Neural cell (in vitro differentiated cells): ENCODE results near the gene INHBC. TPM values are rescaled to one million over a fixed set of nuclear protein-coding genes. Genes with fewer than 3 reads are reported as not detected.

ENCODE experiments used
- H2AFZ ChIP-seq: fragments of 200-600, 300-800 bp; sonication (generic), shearing (Covaris generic); 2 replicates; pipeline ENCODE4 v1.6.0; 2014; ENCODE audit warnings: low read depth, mild to moderate bottlenecking, antibody characterized with exemption, low read length, moderate library complexity
- H3F3A ChIP-seq: fragments of 200-600 bp; shearing (Covaris generic); 2 replicates; pipeline ENCODE4 v1.6.1; 2016; ENCODE audit warnings: mild to moderate bottlenecking, moderate library complexity, mixed read lengths, antibody characterized with exemption, low read length; ENCODE audit not compliant: insufficient read depth, poor library complexity, severe bottlenecking
- H3K27ac ChIP-seq: fragments of 200-600, 300-800 bp; sonication (generic), shearing (Covaris generic); 2 replicates; pipeline ENCODE4 v1.5.1; 2014; ENCODE audit warnings: mild to moderate bottlenecking, low read length, moderate library complexity
- H3K27me3 ChIP-seq: fragments of 300-800, 200-600 bp; sonication (generic), shearing (Covaris generic); 2 replicates; pipeline ENCODE4 v1.6.0; 2014; ENCODE audit warnings: mild to moderate bottlenecking, low read depth, low read length, moderate library complexity; ENCODE audit not compliant: insufficient read depth
- H3K36me3 ChIP-seq: fragments of 300-800, 200-600 bp; sonication (generic), shearing (Covaris generic); 2 replicates; pipeline ENCODE4 v1.5.1; 2014; ENCODE audit warnings: mild to moderate bottlenecking, antibody characterized with exemption, low read length, moderate library complexity; ENCODE audit not compliant: insufficient read depth
- H3K4me2 ChIP-seq: fragments of 300-800, 200-600 bp; sonication (generic), shearing (Covaris generic); 2 replicates; pipeline ENCODE4 v1.6.0; 2014; ENCODE audit warnings: mild to moderate bottlenecking, low read length
- H3K4me3 ChIP-seq: fragments of 300-800, 200-600 bp; sonication (generic), shearing (Covaris generic); 2 replicates; pipeline ENCODE4 v1.5.1; 2014; ENCODE audit warnings: mild to moderate bottlenecking, low read length, moderate library complexity
- H3K79me2 ChIP-seq: fragments of 200-600 bp; shearing (Covaris generic); replicated peaks from 2 replicates; pipeline ENCODE4 v1.6.0; 2014; ENCODE audit warnings: mild to moderate bottlenecking, low read length, moderate library complexity; ENCODE audit not compliant: insufficient read depth
- H3K9ac ChIP-seq: fragments of 300-800, 200-600 bp; sonication (generic), shearing (Covaris generic); 2 replicates; pipeline ENCODE4 v1.6.1; 2016; ENCODE audit warnings: mild to moderate bottlenecking, low read length, mixed read lengths
- H3K9me2 ChIP-seq: fragments of 200-600 bp; shearing (Covaris generic); 2 replicates; pipeline ENCODE4 v1.6.1; 2016; ENCODE audit warnings: mild to moderate bottlenecking, low read length, mixed read lengths; ENCODE audit not compliant: insufficient read depth
- H3K9me3 ChIP-seq: fragments of 200-600, 300-800 bp; sonication (generic), shearing (Covaris generic); 2 replicates; pipeline ENCODE4 v1.6.1; 2016; ENCODE audit warnings: mild to moderate bottlenecking, mixed run types, low read length, moderate library complexity, mixed read lengths
- H4K20me1 ChIP-seq: fragments of 200-600 bp; shearing (Covaris generic); 2 replicates; pipeline ENCODE4 v1.6.1; 2016; ENCODE audit warnings: mild to moderate bottlenecking, mixed run types; ENCODE audit not compliant: insufficient read depth
- EP300 ChIP-seq: fragments of 450-650 bp; conservative IDR thresholded peaks from 2 replicates; pipeline ENCODE4 v1.6.1; 2014; ENCODE audit warnings: antibody characterized with exemption, mild to moderate bottlenecking, moderate library complexity; ENCODE audit not compliant: poor library complexity, severe bottlenecking
- EZH2 ChIP-seq: fragments of 200-600, 300-800 bp; shearing (Covaris generic), sonication (generic); IDR thresholded peaks from 2 replicates; pipeline ENCODE4 v1.6.1; 2014; ENCODE audit warnings: antibody characterized with exemption, low read length, borderline replicate concordance, mild to moderate bottlenecking; ENCODE audit not compliant: insufficient read depth, poor library complexity, severe bottlenecking
- MXI1 ChIP-seq: fragments of 450-650 bp; conservative IDR thresholded peaks from 2 replicates; pipeline ENCODE4 v1.6.1; 2014; ENCODE audit warnings: antibody characterized with exemption, mild to moderate bottlenecking; ENCODE audit not compliant: poor library complexity, severe bottlenecking
- POLR2AphosphoS5 ChIP-seq: IDR thresholded peaks from 2 replicates; pipeline ENCODE4 v1.6.1; 2012
- RAD21 ChIP-seq: fragments of 450-650 bp; conservative IDR thresholded peaks from 2 replicates; pipeline ENCODE4 v1.6.1; 2014; ENCODE audit warnings: antibody characterized with exemption, mild to moderate bottlenecking, moderate library complexity
- SMC3 ChIP-seq: fragments of 450-650 bp; conservative IDR thresholded peaks from 2 replicates; pipeline ENCODE4 v1.6.1; 2014; ENCODE audit warnings: antibody characterized with exemption, mild to moderate bottlenecking, moderate library complexity; ENCODE audit not compliant: poor library complexity
- TAF1 ChIP-seq: IDR thresholded peaks from 2 replicates; pipeline ENCODE4 v1.6.1; 2012; ENCODE audit warnings: low read depth
- polyA minus RNA-seq: library from RNA; depleted of rRNA, polyadenylated mRNA; stranded (reverse); fragments of >200 nt; gene quantifications from 2 replicates; pipeline ENCODE4 v1.2.3, GENCODE V29; 2014
- polyA plus RNA-seq: library from polyadenylated mRNA; depleted of rRNA; stranded (reverse); fragments of >200 nt; gene quantifications from 2 replicates; pipeline ENCODE4 v1.2.3, GENCODE V29; 2014
- TF ChIP-seq, protein P1 (sequence below): fragments of 450-650 bp; IDR thresholded peaks from 2 replicates; pipeline ENCODE4 v1.5.1; 2014; ENCODE audit warnings: antibody characterized with exemption, mild to moderate bottlenecking, moderate library complexity; ENCODE audit not compliant: poor library complexity, severe bottlenecking
- TF ChIP-seq, protein P2 (sequence below): IDR thresholded peaks from 2 replicates; pipeline ENCODE4 v1.6.1; 2012; ENCODE audit warnings: borderline replicate concordance

INHBC gene, protein sequence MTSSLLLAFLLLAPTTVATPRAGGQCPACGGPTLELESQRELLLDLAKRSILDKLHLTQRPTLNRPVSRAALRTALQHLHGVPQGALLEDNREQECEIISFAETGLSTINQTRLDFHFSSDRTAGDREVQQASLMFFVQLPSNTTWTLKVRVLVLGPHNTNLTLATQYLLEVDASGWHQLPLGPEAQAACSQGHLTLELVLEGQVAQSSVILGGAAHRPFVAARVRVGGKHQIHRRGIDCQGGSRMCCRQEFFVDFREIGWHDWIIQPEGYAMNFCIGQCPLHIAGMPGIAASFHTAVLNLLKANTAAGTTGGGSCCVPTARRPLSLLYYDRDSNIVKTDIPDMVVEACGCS
- not detected in 2 replicates for polyA plus RNA-seq
- polyA minus RNA-seq, result not detected in 2 replicates

DNA sequence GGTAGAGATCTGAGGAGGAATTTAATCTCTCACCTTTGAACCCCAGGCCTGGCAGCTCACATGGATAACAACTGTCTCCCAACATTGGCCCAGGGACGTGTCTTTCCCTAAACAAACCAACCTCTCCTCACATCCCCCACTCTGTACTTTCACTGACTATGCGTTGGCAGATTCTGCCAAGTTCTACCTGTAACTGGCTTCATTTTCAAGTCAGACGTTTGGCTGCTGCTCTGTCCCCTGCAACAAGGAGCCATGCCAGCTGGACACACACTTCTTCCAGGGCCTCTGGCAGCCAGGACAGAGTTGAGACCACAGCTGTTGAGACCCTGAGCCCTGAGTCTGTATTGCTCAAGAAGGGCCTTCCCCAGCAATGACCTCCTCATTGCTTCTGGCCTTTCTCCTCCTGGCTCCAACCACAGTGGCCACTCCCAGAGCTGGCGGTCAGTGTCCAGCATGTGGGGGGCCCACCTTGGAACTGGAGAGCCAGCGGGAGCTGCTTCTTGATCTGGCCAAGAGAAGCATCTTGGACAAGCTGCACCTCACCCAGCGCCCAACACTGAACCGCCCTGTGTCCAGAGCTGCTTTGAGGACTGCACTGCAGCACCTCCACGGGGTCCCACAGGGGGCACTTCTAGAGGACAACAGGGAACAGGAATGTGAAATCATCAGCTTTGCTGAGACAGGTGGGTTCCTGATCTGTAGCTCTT lies at the start of gene INHBC:
Gene INHBC, plus strand, starts transcription at position 268 of the 707 bp plus-strand sequence. Its CDS starts 103 bp downstream, at position 371.
- TF ChIP-seq SMC3 (no peak), MXI1 (no peak), RAD21 (no peak), EZH2 (no peak), POLR2AphosphoS5 (no peak), TAF1 (no peak), EP300 (no peak)
- TF ChIP-seq, protein P1, sequence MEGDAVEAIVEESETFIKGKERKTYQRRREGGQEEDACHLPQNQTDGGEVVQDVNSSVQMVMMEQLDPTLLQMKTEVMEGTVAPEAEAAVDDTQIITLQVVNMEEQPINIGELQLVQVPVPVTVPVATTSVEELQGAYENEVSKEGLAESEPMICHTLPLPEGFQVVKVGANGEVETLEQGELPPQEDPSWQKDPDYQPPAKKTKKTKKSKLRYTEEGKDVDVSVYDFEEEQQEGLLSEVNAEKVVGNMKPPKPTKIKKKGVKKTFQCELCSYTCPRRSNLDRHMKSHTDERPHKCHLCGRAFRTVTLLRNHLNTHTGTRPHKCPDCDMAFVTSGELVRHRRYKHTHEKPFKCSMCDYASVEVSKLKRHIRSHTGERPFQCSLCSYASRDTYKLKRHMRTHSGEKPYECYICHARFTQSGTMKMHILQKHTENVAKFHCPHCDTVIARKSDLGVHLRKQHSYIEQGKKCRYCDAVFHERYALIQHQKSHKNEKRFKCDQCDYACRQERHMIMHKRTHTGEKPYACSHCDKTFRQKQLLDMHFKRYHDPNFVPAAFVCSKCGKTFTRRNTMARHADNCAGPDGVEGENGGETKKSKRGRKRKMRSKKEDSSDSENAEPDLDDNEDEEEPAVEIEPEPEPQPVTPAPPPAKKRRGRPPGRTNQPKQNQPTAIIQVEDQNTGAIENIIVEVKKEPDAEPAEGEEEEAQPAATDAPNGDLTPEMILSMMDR, result no peak
- TF ChIP-seq, protein P2, sequence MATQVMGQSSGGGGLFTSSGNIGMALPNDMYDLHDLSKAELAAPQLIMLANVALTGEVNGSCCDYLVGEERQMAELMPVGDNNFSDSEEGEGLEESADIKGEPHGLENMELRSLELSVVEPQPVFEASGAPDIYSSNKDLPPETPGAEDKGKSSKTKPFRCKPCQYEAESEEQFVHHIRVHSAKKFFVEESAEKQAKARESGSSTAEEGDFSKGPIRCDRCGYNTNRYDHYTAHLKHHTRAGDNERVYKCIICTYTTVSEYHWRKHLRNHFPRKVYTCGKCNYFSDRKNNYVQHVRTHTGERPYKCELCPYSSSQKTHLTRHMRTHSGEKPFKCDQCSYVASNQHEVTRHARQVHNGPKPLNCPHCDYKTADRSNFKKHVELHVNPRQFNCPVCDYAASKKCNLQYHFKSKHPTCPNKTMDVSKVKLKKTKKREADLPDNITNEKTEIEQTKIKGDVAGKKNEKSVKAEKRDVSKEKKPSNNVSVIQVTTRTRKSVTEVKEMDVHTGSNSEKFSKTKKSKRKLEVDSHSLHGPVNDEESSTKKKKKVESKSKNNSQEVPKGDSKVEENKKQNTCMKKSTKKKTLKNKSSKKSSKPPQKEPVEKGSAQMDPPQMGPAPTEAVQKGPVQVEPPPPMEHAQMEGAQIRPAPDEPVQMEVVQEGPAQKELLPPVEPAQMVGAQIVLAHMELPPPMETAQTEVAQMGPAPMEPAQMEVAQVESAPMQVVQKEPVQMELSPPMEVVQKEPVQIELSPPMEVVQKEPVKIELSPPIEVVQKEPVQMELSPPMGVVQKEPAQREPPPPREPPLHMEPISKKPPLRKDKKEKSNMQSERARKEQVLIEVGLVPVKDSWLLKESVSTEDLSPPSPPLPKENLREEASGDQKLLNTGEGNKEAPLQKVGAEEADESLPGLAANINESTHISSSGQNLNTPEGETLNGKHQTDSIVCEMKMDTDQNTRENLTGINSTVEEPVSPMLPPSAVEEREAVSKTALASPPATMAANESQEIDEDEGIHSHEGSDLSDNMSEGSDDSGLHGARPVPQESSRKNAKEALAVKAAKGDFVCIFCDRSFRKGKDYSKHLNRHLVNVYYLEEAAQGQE, result no peak
- Histone ChIP-seq H3K9me3 (no peaks in the 10 kb centered on the region), H3K27ac (no peak within 1 kb of the TSS), H3K27me3 (no peaks in the 10 kb centered on the region), H3K9me2 (no peaks in the 10 kb centered on the region), H3F3A (no peaks in the 10 kb centered on the region), H3K4me3 (no peak within 1 kb of the TSS), H4K20me1 (no peaks in the 10 kb centered on the region), H3K9ac (no peak within 1 kb of the TSS), H3K4me2 (no peak within 1 kb of the TSS), H2AFZ (no peak within 1 kb of the TSS), H3K36me3 (no peaks in the 10 kb centered on the region), H3K79me2 (peaks cover 6% of the 10 kb centered on the region)

DNA sequence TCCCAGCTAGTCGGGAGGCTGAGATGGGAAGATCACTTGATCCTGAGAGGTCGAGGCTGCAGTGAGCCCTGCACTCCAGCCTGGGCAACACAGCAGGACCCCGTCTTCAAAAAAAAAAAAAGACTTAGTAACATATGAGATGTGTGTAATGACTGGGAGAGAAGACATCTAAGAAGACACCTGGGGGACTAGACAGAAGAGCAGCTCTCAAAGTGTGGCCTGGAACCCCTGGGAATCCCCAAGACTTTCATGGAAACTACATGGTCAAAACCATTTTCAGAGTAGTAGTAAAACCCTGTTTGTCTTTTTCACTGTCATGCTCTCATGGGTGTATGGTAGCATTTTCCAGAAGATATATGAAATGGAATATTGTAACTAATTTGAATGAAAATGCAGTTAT lies 49.0 kb upstream of the INHBC start:
- Histone ChIP-seq H3K9me2 (no peaks in the 10 kb centered on the region), H4K20me1 (no peaks in the 10 kb centered on the region), H3K9ac (no peak overlapping the region), H3K27ac (no peak overlapping the region), H3K9me3 (no peaks in the 10 kb centered on the region), H3K4me3 (no peak overlapping the region), H2AFZ (no peak overlapping the region), H3K27me3 (no peaks in the 10 kb centered on the region), H3F3A (no peaks in the 10 kb centered on the region), H3K79me2 (no peaks in the 10 kb centered on the region), H3K4me2 (no peak overlapping the region), H3K36me3 (no peaks in the 10 kb centered on the region)
- TF ChIP-seq EZH2 (no peak), TAF1 (no peak), POLR2AphosphoS5 (no peak), SMC3 (no peak), EP300 (no peak)
- TF ChIP-seq, protein P1, result no peak
